HTR-8/SVneo (cell line): ENCODE results near the gene SOX6.

Source experiments
- DNase-seq: peaks from one replicate; pipeline ENCODE4 v3.0.0; 2011; ENCODE audit warnings: low spot score, mixed read lengths; ENCODE audit not compliant: insufficient read length
- FAIRE-seq: peaks from 2 replicates; lab custom pipeline; 2011; peaks lifted over from hg19 to GRCh38; lab: Jason Lieb, UNC

Gene SOX6

GRCh38 chr11:15947681-15948648, 408.4 kb downstream of the SOX6 start:
- no peak for FAIRE-seq
- no peak for DNase-seq

GRCh38 chr11:15945726-15946125, 410.6 kb downstream of the SOX6 start:
- DNase-seq (no peak), FAIRE-seq (no peak)

DNA sequence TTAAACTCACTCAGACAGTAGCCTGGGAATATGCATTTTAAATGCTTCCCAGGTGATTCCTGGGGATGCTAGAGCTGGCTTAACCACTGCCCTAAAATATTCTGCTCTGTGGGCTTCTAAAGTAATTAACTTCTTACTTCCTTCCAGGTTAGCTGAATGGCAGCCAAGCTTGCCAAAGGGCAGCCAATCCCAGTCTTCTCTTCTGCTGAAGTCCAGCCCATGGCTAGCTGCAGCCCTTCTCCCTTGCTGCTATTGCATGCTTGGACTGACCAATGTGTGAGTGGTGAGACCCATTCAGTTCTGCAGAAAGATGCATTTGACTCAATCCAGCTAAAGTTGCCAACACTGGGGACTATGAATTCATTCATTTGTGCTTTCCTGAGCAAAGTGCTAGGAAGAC, 411.9 kb downstream of the SOX6 start:
- FAIRE-seq (no peak), DNase-seq (no peak)

DNA sequence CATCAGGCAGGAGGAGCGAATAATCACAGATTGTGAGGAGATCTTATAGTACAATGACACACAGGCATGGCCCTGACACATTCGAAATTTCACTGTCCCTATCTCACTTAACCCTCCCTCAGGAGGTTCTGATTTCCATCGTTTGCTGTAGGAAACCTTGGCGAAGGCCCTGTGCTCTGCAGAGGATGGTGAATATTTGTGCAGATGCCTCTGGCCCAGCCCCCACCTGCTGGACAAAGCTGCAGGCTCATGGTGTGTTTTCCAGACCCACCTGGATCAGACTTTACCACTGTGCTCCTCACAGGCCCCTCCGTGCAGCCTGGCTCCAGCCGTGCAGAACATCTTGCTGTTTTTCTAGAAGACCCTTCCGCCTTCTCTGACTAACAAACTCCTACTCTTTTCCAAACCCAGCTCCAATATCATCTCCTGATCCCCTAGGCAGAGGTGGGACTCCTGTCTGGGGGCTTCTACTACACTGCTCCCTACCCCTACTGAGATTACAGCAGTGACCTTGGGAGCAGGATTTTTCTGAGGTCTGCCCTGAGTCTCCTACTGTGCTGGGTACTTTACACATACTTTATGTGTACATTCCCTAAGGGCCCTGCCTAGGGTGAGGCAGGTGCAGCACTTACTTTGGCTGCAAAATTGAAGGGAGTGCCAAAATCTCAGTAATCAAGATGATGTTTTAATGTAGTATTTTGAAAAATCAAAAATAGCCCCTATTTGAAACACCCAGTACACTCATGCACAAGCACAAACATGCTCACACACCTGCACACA, 412.7 kb downstream of the SOX6 start:
- FAIRE-seq, result no peak
- DNase-seq, result no peak

GRCh38 chr11:15942936-15943335, 413.4 kb downstream of the SOX6 start:
- DNase-seq, result no peak
- no peak for FAIRE-seq

- DNase-seq, result no peak
- no peak for FAIRE-seq
Observed at GRCh38 chr11:15942126-15942525, 414.2 kb downstream of the SOX6 start.

DNA sequence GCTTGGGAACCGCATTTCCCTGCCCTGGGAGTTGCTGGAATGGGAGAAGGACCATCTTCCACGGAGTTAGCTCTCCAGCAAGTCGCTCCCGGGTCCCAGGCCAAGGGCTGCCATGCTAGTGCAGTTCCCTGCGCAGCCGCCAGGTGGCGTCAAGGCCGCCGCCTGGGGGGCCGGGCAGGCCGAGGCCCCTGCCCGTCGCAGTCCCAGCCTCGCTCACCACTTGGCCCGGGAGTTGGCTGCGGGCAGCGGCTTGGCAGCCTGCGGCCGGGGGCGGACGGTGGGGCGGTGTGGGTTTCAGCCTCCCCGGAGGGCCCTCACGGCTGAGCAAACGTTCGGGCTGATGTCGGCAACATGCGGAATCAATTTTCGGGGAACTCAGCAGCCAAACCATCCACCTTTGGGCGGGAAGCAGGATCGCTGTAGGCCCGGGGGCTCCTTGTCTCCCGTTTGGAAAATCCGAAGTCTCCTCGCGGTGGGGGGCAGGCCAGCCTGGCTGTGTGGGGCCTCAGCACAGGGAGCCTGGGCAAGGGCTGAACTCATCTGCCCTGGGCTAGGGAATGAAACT, 415.1 kb downstream of the SOX6 start:
- DNase-seq, result peak; percentile 11
- no peak for FAIRE-seq

GRCh38 chr11:15940462-15941205, 415.7 kb downstream of the SOX6 start:
- DNase-seq (no peak), FAIRE-seq (no peak)

GRCh38 chr11:15938983-15939382, 417.4 kb downstream of the SOX6 start:
- no peak for DNase-seq
- FAIRE-seq, result no peak

DNA sequence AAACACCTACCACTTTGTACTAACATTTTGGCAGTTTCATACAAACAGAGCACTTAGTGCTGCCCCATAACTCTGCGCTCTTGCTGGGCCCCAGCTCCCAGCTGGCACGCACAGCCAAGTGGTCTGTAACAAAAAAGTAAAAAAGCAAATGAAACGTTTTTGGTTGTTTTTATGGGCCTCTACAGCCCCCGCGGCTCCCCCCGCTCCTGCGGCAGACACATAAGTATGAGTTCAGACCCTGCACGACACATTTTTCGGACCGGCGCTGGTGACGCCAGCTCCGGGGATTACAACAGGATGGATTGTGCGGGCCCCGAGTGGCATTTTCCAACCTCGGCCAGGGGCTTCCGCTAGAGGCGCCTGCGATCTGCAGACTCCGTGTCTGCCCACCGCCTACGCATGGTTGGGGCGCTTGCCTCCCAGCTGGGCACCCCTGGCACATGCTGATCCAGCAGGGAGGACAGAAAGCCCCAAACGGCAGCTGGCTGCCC, 418.2 kb downstream of the SOX6 start:
- FAIRE-seq, result no peak
- DNase-seq, result no peak

DNA sequence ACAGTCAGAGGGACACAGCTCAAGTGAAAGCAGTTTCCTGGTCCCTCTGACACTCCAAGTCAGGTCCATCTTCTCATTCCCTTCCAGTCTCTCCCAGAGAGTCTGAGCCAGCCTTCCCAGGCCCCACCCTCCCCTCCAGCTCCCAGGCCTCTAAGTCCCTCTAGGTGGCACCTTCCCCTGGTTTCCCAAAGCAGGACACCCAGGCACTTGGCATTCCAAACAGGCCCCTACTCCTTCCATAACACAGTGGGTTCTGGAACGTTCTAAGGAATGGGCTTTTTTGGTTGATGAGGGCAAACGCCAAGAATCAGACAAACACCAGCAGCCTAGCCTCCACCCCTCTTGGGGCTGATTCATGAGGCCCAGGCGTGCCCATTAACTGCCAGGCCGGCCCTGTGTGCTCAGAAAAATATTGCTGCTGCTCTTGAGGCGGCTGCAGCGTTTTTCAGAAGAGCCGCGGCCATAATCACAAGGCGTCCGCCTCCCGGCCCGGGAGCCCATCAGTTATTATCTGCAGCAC, 418.7 kb downstream of the SOX6 start:
- DNase-seq, result no peak

DNA sequence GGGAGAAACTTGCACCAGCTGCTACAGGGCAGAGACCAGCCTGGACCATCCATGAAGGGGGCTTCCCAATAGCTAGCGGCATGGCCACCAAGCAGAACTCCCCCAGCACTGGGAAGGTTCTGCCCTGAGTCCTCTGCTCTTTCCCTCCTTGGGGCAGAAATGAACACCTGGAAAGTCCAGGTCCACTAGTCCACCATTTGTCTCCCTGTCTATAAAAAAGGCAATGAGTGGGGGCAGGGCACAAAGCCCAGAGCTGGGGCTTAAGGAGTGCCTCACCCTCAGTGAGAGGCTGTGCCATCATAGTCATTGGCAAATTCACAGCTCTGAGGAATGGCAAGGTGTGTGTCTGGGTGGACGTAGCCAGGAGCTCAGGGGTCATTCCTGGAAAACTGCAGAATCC, 420.3 kb downstream of the SOX6 start:
- DNase-seq, result no peak
- FAIRE-seq, result no peak

More for the DNA sequence above, 418.7 kb downstream of the SOX6 start:
- no peak for FAIRE-seq

GRCh38 chr11:15935373-15935772, 421.0 kb downstream of the SOX6 start:
- FAIRE-seq, result no peak
- no peak for DNase-seq

DNA sequence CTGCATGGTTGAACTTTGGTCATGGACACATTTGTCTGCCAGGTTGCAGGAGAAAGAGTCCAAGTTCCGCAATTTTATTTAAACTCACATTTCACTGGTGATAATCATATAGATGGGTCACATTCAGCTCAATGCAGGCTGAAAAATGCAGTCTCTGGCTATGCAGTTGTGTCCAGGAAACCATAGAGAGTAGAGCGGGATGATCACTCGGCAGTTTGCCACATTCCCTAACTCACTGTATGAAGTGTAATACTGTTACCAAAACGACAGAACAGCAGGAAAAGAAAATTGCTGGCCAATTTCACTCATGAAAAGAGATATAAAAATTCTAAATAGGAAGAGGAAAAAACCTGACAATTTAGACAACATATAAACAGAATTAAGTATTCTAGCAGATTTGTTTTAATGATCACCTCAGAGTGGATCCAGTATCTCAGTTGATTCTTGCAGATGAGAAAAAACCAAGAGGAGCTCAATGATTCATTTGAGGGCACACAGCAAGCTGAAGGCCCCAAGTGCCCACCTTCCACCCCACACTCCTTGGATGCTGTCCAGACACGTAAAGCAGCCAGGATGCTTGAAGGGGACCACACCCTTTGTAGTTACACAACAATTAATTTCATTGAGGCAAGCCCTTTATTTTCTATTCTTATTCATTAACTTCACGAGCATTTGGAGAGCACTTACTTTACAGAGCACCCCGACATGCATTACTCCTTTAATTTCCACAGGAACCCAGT, 422.3 kb downstream of the SOX6 start:
- FAIRE-seq (no peak), DNase-seq (no peak)

- no peak for DNase-seq
- FAIRE-seq, result no peak
Observed at GRCh38 chr11:15932417-15932816, 423.9 kb downstream of the SOX6 start.

- DNase-seq (no peak), FAIRE-seq (no peak)
Observed at GRCh38 chr11:15931497-15931896, 424.8 kb downstream of the SOX6 start.

GRCh38 chr11:15930442-15931025, 425.8 kb downstream of the SOX6 start:
- DNase-seq (no peak), FAIRE-seq (no peak)

- FAIRE-seq, result no peak
- DNase-seq, result no peak
Observed at GRCh38 chr11:15929371-15929901, 426.9 kb downstream of the SOX6 start.

- no peak for FAIRE-seq
- no peak for DNase-seq
Observed at GRCh38 chr11:15927864-15928217, 428.5 kb downstream of the SOX6 start.
